Globus pallidus (tissue), 1 donor: ENCODE data around the gene PTPRCAP.
"Not testable (repeated sequence)": the region's sequence is repeated elsewhere in the genome, so short reads cannot be mapped to it uniquely, and the experiment has no call there.

Source experiments
- DNase-seq: peaks from one replicate; pipeline ENCODE4 v3.0.0-alpha.2; 2015; ENCODE audit warnings: low spot score

PTPRCAP gene

DNA sequence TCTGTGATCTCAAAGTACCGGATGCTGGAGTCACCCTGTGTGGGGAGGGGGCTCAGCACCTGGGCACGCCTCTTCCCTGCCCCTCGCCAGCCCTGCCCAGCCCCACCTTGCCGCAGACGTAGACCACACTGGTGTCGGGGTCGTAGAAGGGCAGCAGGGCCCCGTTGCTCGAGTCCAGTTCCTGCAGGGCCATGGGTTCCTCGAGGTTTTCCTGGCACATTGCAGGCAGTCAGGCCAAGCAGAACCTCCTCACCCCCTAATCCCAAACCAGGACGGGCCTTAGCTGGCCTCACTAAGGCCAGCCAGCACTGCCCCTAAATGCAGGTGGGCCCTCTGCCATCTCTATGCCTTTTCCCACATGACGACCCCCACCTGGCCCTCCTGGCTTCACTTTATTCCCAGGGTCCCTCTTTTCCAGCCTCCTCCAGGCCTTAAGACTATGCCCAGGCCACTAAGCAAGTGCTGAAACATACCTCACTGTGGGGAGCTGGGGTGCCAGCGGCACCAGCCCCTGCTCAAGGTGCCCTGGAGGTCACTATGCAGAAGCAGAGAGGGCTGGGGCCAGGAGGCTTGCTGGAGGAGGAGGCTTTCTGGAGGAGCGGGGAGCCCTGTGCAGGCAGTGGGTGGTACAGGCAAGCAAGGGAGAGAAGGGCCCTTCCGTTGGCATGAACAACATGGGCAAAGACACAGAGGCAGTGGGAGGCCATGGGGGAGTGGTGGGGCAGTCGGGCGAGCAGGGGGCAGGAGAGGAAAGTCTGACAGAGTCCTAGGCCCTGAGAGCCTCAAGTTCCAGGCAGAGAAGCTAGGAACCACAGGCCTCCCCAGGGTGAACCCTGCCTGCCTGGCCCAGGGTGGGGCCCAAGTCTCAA is 3.0 kb upstream of the PTPRCAP start:
- no peak for DNase-seq

DNA sequence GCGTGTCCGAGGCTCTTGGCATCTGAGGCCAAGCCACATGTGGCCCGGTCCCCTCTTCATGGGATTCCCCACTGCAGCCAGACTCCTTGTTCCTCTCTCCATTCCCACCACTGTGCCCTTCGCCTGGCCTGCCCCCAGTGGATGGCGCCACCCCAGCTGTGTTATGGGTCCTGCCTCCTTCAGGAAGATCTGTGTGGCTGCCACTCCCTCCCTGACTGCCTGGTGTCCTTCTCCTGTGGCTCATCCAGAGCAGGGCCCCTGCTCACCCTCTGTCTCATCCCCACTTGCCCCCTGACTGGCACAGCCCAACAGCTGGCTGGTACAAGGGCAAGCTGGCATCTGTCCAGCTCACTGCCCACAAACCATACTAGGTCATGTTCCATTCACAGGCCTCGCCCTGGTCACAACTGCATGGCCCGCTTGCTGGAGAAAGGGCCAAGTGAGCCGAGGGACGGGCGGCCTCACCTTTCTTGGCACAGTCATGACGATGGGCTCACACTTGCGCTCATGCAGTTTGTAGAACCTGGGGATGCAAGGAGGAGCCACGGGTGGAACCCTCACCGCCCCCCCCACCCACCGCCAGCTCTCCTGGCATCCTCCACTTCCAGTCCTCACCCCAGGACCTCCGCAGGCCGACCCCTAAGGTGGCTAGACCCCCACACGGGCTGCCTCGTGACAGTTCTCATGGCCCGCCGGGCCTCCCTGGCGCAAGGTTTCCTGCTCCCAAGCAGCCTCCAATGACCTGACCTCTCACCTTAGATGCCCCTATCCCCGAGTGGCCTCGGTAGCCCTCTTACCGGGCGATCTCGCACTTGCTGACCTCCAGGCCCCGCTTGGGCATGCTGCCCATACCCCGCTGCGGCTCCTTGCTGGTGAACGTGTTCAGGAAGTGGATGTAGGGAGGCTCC is 2.1 kb upstream of the PTPRCAP start:
- no peak for DNase-seq

DNA sequence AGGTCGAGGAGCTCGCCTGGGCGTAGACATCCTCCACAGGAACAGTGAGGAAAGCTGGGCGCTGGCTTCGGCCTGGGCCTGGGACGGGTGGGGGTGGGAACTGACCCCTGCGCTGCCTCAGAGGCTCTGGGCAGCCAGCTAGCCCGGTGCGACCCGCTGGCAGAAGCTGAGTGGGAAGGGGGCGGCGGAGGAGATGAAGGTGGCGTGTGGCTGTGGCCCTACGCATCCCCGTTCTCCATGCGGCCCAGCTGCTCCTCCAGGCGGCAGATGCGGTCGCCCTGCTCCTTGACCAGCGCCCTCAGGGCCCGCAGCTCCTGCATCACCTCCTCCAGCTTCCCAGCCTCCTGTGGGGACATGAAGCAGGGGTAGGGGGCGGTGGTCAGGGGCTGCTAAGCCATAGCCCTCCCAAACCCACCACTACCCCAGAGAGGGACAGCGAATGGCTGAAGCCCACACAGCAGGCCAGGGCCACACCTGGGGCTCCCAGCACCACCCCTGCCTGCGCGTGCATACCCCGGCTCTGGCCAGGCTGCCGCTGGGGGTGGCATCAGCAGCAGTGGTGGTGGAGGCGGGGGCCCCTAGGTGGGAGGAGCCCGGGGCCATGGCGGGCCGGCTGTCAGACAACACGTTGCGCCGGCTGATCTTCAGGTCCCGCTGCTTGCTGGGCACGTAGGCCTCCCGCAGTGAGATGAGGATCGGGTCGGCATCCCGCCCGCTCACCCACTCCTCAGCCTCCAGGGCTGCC is 848 bp upstream of the PTPRCAP start:
- no peak for DNase-seq

DNA sequence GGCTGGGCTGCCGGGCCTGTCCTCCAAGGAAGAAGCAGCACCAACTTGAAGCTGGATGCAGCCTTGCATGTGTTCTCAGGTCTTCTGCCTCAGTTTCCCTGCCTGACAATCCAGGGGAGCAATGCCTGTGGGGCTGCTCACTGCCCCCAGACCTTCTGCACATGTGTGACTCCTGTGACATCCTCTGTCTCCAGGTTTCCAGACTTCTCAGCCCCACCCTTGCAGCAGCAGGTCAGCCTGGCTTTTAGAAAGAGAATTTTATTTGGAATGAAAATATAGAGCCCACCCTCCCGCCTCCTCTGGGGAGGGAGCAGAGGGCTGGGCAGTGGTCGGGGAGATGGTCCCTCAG is 301 bp upstream of the PTPRCAP start:
- no peak for DNase-seq

DNA sequence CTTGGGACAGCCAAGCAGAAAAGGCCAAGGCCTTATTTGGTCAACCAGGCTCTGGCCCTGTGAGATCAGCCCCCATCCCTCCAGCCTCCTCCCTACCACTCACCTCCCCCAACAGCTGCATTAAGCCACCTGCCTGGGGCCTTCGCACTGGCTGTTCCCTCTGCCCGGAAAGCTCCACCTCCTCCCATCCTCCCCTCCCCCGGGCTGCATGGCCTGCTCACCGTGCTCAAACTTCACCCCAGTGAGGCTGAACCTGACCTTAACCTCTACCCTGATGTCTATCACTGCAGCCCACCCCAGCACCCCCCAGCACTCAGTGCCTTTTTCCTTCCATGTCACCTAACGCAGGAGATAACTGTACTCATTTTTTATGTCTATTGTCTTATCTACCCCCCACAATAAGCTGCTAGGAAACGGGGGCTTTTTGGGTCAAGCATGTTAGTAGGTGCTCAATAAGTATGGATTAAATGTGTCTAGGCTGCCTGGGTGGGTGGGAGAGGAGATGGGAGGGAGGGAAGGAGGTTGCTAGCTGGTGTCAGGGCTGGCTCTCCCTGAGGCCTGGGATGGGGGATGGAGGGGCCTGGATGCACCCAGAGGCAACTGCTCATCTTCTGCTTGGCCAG is 912 bp downstream of the PTPRCAP start:
- DNase-seq: no peak

DNA sequence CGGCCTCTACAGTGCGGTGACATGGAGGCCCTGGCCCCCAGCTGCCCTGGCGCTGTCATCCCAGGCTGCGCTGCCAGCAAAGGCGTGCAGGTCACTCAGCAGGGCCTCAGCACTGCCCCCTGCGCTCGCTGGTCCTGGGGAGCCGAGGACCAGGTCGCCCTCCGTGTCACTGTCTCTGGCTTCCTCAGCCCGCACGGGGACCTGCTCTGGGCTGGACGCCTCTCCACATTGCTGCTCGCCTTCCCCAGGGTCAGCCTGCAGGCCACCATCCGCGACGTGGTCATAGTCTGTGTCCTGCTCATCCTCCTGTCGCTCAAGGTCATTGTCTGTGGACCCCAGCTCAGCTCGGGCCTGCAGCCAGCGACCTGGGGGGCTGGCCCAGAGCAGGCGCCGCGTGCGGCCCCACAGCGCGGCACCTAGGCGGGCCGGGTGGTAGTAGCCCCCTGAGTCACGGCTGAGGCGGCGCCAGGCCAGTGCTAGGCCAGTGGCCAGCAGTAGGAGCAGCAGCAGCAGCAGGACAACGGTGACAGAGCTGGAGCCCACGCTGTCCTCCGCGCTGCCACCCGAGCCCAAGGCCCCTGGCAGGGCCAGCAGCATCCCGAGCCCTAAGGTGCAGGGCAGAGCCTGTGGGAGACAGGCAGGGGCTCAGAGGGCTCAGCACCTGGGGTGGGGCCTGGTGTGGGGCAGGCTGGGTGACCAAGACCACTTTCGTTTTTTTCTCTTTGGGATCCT is 1.6 kb downstream of the PTPRCAP start:
- no peak for DNase-seq

DNA sequence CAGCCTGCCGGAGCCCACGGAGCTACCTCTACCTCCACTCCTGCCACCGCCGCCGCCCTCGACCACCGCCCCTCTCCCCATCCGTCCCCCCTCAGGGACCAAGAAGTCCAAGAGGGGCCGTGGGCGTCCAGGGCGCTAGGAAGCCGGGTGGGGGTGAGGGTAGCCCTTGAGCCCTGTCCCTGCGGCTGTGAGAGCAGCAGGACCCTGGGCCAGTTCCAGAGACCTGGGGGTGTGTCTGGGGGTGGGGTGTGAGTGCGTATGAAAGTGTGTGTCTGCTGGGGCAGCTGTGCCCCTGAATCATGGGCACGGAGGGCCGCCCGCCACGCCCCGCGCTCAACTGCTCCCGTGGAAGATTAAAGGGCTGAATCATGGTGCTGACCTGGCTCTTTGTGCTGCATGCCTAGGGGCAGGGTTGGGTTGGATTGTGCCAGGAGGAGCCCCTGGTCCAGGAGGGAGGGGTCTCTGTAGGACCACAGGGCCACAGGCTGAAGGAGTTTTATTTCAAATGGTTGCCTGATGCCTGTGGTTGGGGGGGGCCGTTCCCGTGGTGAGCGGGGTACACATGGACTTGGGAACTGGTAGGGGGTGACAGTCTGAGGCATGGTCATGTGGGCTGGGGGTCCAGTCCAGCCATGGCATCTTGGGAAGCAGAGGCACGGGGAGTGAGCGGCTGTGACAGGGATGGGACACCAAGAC is 2.3 kb downstream of the PTPRCAP start:
- no peak for DNase-seq

DNA sequence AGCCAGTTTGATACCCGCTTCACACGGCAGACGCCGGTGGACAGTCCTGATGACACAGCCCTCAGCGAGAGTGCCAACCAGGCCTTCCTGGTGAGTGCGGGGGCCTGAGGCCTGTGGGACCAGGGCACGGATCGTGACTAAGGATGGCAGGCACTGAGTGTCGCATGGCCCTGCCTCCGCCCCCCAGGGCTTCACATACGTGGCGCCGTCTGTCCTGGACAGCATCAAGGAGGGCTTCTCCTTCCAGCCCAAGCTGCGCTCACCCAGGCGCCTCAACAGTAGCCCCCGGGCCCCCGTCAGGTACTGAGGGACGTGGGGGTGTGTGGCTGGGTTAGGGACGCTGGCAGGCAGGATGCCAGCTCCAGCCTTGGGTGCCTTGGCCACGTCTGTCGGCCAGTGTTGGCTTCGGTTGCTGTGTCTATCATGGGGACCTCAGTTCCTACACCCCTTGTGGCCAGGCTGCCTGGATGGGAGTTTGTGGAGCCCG is 3.0 kb downstream of the PTPRCAP start:
- no peak for DNase-seq

DNA sequence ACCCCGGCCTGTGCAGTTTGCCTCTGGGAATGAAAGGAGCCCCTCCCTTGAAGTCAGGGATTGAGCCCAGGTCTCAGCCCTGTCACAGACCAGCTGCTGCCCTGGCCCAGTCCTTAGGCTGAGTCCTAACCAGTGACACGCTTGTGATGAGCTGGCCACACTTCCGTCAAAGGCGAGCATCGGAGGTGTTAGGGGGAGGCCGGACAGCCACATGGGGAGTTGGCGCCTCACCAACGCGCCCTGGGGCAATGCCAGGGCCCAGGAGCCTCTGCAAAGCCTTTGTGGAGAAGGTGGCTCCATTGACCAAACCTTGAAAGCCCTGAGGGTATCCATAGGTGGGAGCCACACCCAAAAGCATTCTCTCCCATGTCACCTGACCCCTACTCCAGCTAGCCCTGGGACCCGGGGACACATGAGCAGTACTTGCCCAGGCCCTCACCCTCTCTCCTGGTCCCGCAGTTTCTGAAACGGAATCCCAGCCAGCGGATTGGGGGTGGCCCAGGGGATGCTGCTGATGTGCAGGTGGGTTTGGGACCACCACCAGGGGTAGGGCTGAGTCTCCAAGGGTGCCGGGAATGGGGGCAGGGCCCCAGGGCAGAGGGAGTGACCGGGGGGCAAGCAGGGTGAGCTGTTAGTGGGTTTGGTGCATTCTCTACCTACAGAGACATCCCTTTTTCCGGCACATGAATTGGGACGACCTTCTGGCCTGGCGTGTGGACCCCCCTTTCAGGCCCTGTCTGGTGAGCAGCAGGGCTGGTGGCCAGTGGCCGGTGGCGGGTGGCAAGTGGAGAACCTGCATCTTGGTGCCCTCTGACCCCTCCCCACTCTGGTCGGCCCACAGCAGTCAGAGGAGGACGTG is 3.7 kb downstream of the PTPRCAP start:
- no peak for DNase-seq

DNA sequence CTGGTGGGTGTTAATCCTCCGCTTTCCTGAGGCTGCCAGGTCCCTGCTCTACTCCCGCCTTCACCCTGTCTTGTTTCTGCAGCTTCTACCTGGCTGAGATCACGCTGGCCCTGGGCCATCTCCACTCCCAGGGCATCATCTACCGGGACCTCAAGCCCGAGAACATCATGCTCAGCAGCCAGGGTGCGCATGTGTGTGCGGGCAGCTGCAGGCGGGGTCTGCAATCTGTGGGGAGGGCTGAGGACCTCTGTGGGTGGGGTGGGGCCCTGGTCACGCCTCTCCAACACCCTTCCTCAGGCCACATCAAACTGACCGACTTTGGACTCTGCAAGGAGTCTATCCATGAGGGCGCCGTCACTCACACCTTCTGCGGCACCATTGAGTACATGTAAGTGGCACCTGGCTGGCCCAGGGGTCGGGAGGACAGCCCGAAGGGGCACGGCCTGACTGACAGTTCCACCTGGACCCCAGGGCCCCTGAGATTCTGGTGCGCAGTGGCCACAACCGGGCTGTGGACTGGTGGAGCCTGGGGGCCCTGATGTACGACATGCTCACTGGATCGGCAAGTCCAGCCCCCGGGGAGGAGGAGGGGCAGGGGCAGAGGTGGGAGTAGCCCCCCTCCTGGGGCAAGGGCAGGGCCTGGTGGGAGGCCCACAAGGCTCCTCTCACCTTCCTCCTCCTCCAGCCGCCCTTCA is 4.7 kb downstream of the PTPRCAP start:
- no peak for DNase-seq

DNA sequence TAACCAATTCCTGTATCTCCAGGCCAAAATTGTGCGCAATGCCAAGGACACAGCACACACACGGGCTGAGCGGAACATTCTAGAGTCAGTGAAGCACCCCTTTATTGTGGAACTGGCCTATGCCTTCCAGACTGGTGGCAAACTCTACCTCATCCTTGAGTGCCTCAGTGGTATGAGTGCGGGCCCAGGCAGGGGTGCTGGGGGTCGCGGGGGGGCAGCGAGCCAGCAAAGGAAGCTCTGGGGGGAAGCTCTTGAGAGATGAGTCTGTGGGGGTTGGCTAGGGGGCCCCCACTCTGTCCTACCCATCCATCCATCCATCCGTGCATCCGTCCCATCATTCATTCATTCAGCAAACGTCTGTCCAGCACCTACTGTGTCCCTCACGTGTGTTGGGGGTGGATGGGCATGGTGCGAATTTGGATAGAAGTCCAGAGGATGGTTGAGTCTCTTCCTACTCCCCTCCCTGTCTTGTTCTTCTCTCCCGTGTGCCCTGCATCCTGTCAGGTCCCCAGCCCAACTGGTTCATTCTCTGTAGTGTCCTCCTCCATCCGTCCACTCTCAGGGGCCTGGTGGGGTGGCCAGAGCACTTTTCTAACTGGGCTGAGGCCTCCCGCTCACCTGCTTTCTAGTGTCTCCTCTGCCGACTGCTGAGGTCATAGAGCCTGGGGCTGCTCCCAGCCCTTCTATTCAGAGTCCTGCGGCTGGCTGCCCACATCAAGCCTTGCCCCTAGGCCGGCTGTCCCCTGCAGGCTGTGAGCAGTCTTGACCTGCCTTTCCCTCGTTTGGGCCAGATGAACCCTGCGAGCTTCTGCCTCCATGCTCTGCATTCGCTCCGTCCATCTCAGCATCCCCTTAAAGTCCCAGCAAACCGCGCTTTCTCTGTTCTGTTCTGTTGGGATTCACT is 5.9 kb downstream of the PTPRCAP start:
- no peak for DNase-seq

DNA sequence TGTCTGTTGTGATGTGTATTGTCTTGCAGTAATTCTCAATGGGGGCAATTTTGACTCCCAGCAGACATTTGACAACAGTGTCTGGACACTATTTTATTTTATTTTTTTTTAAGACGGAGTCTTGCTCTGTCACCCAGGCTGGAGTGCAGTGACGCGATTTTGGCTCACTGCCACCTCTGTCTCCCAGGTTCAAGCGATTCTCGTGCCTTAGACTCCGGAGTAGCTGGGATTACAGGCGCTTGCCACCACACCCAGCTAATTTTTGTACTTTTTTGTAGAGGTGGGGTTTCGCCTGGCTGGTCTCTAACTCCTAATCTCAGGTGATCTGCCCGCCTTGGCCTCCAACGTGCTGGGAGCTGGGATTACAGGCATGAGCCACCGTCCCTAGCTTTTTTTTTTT is 7.8 kb downstream of the PTPRCAP start:
- no peak for DNase-seq

DNA sequence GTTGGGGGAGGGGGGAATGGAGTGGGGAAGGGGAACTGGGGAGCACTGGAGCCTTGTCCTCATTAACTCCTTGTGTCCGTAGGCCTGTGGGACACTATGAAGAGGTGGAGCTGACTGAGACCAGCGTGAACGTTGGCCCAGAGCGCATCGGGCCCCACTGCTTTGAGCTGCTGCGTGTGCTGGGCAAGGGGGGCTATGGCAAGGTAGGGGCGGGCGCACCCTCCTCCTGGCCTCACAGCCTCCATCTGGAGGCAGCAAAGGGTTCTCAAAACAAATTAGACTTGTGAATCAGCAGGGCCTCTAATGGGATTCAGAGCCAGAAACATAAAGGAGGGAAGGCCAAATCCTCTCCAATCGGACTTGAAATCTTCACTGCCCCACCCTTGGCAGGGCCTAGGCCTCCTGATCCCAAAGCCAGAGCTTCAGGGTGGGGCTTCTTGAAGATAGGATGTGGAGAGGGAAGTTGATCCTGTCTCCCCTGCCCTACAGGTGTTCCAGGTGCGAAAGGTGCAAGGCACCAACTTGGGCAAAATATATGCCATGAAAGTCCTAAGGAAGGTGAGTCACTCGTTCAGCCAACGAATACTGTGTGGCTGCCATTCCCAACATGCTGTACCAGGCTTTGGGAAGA is 8.3 kb downstream of the PTPRCAP start:
- DNase-seq: no peak

DNA sequence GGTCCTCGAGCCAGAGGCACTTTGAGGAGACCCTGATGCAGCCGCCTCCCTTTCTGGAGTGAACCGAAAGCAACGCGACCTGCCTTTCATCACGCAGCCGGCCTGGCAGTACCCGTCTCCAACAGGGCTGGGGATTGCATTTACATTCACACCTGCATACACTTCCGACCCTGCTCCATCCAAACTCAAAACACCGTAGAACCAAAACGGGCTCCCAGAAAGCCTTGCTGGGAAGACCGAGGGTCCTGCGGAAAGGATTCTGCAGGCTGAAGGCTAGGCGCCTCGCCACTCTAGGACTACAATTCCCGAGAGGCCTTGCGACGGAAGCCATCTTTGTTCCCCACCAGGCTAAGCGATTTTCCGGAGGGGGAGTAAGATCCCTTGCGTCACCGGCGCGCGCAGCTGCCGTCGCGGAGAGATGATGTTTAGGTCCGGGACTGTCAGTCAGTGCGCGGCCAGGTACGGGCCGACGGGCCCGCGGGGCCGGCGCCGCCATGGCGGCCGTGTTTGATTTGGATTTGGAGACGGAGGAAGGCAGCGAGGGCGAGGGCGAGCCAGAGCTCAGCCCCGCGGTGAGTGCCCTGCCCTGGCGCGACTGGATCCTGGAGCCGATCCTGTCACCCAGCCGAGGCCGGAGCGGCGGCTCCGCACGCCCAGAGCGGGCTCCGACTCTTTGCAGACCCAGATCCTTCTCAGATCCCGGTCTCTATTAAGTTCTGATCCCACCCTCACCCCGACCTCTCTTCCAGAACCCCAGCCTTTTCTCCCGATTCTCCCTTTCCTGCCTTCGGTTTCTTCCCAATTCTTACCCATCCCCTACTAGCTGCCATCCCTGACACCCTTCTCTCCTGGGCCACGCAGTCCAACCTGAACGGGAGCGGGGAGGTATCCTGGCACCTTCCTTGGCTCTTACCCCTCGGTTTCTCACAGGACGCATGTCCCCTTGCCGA is 9.2 kb downstream of the PTPRCAP start, which contains the start of gene RPS6KB2:
Gene RPS6KB2, plus strand, starts transcription at position 443 of the 950 bp plus-strand sequence. Its CDS starts 52 bp downstream, at position 495.
- peak; percentile 97 for DNase-seq

DNA sequence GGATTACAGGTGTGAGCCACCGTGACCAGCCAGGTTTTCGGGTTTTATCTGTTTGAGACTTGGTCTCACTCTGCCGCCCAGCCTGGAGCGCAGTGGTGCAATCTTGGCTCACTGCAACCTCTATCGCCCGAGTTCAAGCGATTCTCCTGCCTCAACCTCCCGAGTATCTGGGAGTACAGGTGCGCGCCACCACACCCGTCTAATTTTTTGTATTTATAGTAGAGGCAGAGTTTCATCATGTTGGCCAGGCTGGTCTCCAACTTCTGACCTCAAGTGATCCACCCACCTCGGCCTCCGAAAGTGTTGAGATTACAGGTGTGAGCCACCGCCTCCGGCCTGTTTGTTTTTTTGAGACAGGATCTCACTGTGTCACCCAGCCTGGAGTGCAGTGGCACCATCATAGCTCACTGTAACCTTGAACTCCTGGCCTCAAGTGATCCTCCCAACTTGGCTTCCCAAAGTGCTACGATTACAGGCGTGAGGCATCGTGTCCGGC is 10.1 kb downstream of the PTPRCAP start:
- not testable (repeated sequence) for DNase-seq
